Suprapubic skin (tissue), 4 donors: Measurements from ENCODE around the gene KRTAP24-1. TPM values are rescaled to one million over a fixed set of nuclear protein-coding genes. Genes with fewer than 3 reads are reported as not detected.

ENCODE experiments used
- DNase-seq, 2 donors: peaks; one replicate each; pipeline ENCODE4 v3.0.0-alpha.2; 2019; ENCODE audit warnings: low spot score in 2 of 2
- H3K27ac ChIP-seq: fragments of 200-600 bp; sonication (generic); one replicate; pipeline ENCODE4 v1.5.1; 2019
- H3K27me3 ChIP-seq: fragments of 200-600 bp; sonication (generic); one replicate; pipeline ENCODE4 v1.5.1; 2019
- H3K36me3 ChIP-seq: fragments of 200-600 bp; sonication (generic); one replicate; pipeline ENCODE4 v1.5.1; 2019
- H3K4me1 ChIP-seq: fragments of 200-600 bp; sonication (generic); one replicate; pipeline ENCODE4 v1.5.1; 2019
- H3K4me3 ChIP-seq: fragments of 200-600 bp; sonication (generic); one replicate; pipeline ENCODE4 v1.5.1; 2019; ENCODE audit warnings: mild to moderate bottlenecking
- H3K9me3 ChIP-seq: fragments of 200-600 bp; sonication (generic); one replicate; pipeline ENCODE4 v1.5.1; 2019
- EP300 ChIP-seq: sonication (generic); formaldehyde crosslinking; IDR thresholded peaks from one replicate; pipeline ENCODE4 v1.6.1; 2017; ENCODE audit warnings: antibody characterized with exemption
- POLR2A ChIP-seq, 2 donors: fragments of 450-650 bp; IDR thresholded peaks; one replicate each; pipeline ENCODE4 v1.6.1; 2017; ENCODE audit warnings: antibody characterized with exemption in 2 of 2, mild to moderate bottlenecking in 2 of 2, moderate library complexity in 2 of 2
- POLR2AphosphoS5 ChIP-seq, 3 donors: sonication (generic); formaldehyde crosslinking; IDR thresholded peaks; one replicate each; pipeline ENCODE4 v1.6.1; 2017; ENCODE audit warnings: antibody characterized with exemption in 3 of 3
- WGBS: methylation state at CpG from one replicate; pipeline ENCODE4 v1.1.5; 2018; 5-methylcytosine and 5-hydroxymethylcytosine counted together
- total RNA-seq, 4 donors: library from RNA; depleted of rRNA; stranded (reverse); fragments of >200 nt; gene quantifications; one replicate each; pipeline ENCODE4 v1.1.0, GENCODE V29; 2016
- TF ChIP-seq, protein P1 (sequence below), 2 donors: fragments of 200-600 bp in 1 of 2; fragments of 450-650 bp in 1 of 2; sonication (generic) in 1 of 2; IDR thresholded peaks; one replicate each; pipeline ENCODE4 v1.5.1; 2016 to 2019; ENCODE audit warnings: antibody characterized with exemption in 2 of 2, mild to moderate bottlenecking in 1 of 2, moderate library complexity in 1 of 2

Gene KRTAP24-1
- total RNA-seq, 4 donors from 2014 or later = 0.47 to 9.7 (median 4.5) TPM; not detected in 1

GRCh38 chr21:30232011-30232410, 50.7 kb downstream of the KRTAP24-1 start:
- WGBS = 97% methylated on average over 1 of the region's 1 CpG
- no peak for DNase-seq
- Histone ChIP-seq H3K27ac (no peak overlapping the region), H3K36me3 (no peaks in the 10 kb centered on the region), H3K9me3 (no peaks in the 10 kb centered on the region), H3K4me3 (no peak overlapping the region), H3K4me1 (peaks cover 19% of the 10 kb centered on the region), H3K27me3 (no peaks in the 10 kb centered on the region)
- TF ChIP-seq EP300 = no peak
- TF ChIP-seq, protein P1, sequence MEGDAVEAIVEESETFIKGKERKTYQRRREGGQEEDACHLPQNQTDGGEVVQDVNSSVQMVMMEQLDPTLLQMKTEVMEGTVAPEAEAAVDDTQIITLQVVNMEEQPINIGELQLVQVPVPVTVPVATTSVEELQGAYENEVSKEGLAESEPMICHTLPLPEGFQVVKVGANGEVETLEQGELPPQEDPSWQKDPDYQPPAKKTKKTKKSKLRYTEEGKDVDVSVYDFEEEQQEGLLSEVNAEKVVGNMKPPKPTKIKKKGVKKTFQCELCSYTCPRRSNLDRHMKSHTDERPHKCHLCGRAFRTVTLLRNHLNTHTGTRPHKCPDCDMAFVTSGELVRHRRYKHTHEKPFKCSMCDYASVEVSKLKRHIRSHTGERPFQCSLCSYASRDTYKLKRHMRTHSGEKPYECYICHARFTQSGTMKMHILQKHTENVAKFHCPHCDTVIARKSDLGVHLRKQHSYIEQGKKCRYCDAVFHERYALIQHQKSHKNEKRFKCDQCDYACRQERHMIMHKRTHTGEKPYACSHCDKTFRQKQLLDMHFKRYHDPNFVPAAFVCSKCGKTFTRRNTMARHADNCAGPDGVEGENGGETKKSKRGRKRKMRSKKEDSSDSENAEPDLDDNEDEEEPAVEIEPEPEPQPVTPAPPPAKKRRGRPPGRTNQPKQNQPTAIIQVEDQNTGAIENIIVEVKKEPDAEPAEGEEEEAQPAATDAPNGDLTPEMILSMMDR (IDR thresholded peaks at IDR 0.05) = no peak
- TF ChIP-seq POLR2A (IDR thresholded peaks at IDR 0.05) = no peak
- TF ChIP-seq POLR2AphosphoS5 (IDR thresholded peaks at IDR 0.05) = no peak

Other genes starting within 250 kb of the KRTAP24-1 start
- not detected for gene CLDN17, start 116.1 kb downstream of the KRTAP24-1 start, total RNA-seq
- gene CLDN8, start 66.9 kb downstream of the KRTAP24-1 start, total RNA-seq = 10 to 100 TPM; 16.5 to 35.9 (median 19.7) TPM
- not detected for gene KRTAP25-1, start 6.6 kb upstream of the KRTAP24-1 start, total RNA-seq
- gene KRTAP26-1, start 37.4 kb upstream of the KRTAP24-1 start, total RNA-seq = 10 to 100 TPM in 1 of 4 donors, 1 to 10 TPM in 2, not detected in 1; 3.4 to 15.0 (median 3.9) TPM
- not detected for gene KRTAP27-1, start 54.7 kb upstream of the KRTAP24-1 start, total RNA-seq
- not detected for gene KRTAP23-1, start 65.7 kb upstream of the KRTAP24-1 start, total RNA-seq
- gene KRTAP13-2, start 89.3 kb upstream of the KRTAP24-1 start, total RNA-seq = 10 to 100 TPM in 1 of 4 donors, not detected in 3; 10.7 TPM
- 1 to 10 TPM in 1 of 4 donors, not detected in 3; 9.5 TPM for gene KRTAP13-1, start 113.1 kb upstream of the KRTAP24-1 start, total RNA-seq
- gene KRTAP13-3, start 143.0 kb upstream of the KRTAP24-1 start, total RNA-seq = not detected
- not detected for gene KRTAP13-4, start 147.3 kb upstream of the KRTAP24-1 start, total RNA-seq
- gene KRTAP15-1, start 157.3 kb upstream of the KRTAP24-1 start, total RNA-seq = not detected
- 10 to 100 TPM in 1 of 4 donors, 1 to 10 TPM in 2, not detected in 1; 6.8 to 29.7 (median 8.7) TPM for gene KRTAP19-1, start 197.4 kb upstream of the KRTAP24-1 start, total RNA-seq
- gene KRTAP19-2, start 204.5 kb upstream of the KRTAP24-1 start, total RNA-seq = not detected
- 10 to 100 TPM in 1 of 4 donors, not detected in 3; 41.5 TPM for gene KRTAP19-3, start 209.1 kb upstream of the KRTAP24-1 start, total RNA-seq
- not detected for gene KRTAP19-4, start 214.2 kb upstream of the KRTAP24-1 start, total RNA-seq
- 100 to 1,000 TPM in 1 of 4 donors, 10 to 100 TPM in 1, not detected in 2; 20.8 to 130 TPM for gene KRTAP19-5, start 219.2 kb upstream of the KRTAP24-1 start, total RNA-seq